Measurements from ENCODE around the gene FCGR2B.
"Not testable (repeated sequence)": the region's sequence is repeated elsewhere in the genome, so short reads cannot be mapped to it uniquely, and the experiment has no call there.

FCGR2B gene

DNA sequence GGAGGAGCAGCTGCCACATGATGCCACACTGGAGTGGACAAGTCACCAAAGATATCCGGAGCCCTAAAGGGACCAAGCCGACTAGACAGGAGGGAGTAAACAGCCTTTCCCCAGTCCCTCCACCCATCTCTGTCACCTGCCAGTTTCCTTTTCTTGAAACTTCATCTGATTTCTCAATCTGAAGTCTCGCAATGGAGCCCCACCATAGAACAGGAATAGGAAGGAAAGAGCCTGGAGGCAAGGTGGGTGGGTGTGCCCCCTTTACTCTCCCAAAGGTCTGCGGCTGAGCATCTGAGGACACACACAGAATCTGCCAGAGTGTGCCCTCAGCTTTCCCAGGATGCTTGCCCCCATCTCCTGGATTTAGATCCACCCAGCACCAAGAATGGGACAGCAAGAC is 31.9 kb upstream of the FCGR2B start, which contains the start of gene FCGR3B:
Gene FCGR3B (minus strand): TSS at position 101 of the 400 bp plus-strand sequence. CDS start 82 bp downstream, at position 19.
- Histone ChIP-seq H3K27ac (replicated peaks) (no peak within 1 kb of the TSS), H3K4me3 (replicated peaks; ENCODE audit: insufficient read depth, low read length) (no peak within 1 kb of the TSS), H3K27me3 (ENCODE audit: insufficient read depth, poor library complexity, severe bottlenecking) (no peaks in the 10 kb centered on the region)
- TF ChIP-seq GABPA (IDR thresholded peaks at IDR 0.05; ENCODE audit: low read depth) (no peak), POLR2AphosphoS5 (IDR thresholded peaks at IDR 0.05; ENCODE audit: low read depth) (no peak), SPI1 (IDR thresholded peaks at IDR 0.05; ENCODE audit: borderline replicate concordance, low read depth) (no peak)
- TF ChIP-seq, protein P1, sequence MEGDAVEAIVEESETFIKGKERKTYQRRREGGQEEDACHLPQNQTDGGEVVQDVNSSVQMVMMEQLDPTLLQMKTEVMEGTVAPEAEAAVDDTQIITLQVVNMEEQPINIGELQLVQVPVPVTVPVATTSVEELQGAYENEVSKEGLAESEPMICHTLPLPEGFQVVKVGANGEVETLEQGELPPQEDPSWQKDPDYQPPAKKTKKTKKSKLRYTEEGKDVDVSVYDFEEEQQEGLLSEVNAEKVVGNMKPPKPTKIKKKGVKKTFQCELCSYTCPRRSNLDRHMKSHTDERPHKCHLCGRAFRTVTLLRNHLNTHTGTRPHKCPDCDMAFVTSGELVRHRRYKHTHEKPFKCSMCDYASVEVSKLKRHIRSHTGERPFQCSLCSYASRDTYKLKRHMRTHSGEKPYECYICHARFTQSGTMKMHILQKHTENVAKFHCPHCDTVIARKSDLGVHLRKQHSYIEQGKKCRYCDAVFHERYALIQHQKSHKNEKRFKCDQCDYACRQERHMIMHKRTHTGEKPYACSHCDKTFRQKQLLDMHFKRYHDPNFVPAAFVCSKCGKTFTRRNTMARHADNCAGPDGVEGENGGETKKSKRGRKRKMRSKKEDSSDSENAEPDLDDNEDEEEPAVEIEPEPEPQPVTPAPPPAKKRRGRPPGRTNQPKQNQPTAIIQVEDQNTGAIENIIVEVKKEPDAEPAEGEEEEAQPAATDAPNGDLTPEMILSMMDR (IDR thresholded peaks at IDR 0.05; ENCODE audit: insufficient read depth, low read length) = no peak
- TF ChIP-seq, protein P2, sequence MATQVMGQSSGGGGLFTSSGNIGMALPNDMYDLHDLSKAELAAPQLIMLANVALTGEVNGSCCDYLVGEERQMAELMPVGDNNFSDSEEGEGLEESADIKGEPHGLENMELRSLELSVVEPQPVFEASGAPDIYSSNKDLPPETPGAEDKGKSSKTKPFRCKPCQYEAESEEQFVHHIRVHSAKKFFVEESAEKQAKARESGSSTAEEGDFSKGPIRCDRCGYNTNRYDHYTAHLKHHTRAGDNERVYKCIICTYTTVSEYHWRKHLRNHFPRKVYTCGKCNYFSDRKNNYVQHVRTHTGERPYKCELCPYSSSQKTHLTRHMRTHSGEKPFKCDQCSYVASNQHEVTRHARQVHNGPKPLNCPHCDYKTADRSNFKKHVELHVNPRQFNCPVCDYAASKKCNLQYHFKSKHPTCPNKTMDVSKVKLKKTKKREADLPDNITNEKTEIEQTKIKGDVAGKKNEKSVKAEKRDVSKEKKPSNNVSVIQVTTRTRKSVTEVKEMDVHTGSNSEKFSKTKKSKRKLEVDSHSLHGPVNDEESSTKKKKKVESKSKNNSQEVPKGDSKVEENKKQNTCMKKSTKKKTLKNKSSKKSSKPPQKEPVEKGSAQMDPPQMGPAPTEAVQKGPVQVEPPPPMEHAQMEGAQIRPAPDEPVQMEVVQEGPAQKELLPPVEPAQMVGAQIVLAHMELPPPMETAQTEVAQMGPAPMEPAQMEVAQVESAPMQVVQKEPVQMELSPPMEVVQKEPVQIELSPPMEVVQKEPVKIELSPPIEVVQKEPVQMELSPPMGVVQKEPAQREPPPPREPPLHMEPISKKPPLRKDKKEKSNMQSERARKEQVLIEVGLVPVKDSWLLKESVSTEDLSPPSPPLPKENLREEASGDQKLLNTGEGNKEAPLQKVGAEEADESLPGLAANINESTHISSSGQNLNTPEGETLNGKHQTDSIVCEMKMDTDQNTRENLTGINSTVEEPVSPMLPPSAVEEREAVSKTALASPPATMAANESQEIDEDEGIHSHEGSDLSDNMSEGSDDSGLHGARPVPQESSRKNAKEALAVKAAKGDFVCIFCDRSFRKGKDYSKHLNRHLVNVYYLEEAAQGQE (IDR thresholded peaks at IDR 0.05; ENCODE audit: insufficient replicate concordance, low read depth) = no peak
- no peak for DNase-seq (ENCODE audit: low read depth in 1 of 2, low spot score in 1 of 2)

DNA sequence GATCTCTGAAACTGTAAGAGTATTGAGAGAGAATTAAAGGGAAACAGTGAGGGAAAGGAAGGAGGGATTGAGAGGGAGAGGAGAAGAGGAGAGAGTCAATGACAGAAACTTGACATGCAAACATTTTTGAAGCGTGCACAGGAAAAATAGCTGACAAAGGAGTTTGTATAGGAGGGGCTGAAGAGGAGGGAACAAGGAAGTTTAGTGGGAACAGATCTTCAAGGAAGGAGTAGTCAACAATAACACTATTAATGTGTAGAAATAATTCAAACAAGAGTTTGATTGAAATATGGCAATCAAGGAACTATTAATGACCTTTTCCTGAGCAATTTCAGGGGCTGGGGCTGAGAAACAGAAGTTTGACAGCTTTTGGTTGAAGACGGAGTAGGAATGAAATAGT is 27.9 kb upstream of the FCGR2B start:
- H3K27ac ChIP-seq (replicated peaks) = peak overlapping the region; percentile 65
- H3K27me3 ChIP-seq (ENCODE audit: insufficient read depth, poor library complexity, severe bottlenecking); H3K4me3 ChIP-seq (replicated peaks; ENCODE audit: insufficient read depth, low read length); DNase-seq (ENCODE audit: low read depth in 1 of 2, low spot score in 1 of 2): not testable (repeated sequence)

DNA sequence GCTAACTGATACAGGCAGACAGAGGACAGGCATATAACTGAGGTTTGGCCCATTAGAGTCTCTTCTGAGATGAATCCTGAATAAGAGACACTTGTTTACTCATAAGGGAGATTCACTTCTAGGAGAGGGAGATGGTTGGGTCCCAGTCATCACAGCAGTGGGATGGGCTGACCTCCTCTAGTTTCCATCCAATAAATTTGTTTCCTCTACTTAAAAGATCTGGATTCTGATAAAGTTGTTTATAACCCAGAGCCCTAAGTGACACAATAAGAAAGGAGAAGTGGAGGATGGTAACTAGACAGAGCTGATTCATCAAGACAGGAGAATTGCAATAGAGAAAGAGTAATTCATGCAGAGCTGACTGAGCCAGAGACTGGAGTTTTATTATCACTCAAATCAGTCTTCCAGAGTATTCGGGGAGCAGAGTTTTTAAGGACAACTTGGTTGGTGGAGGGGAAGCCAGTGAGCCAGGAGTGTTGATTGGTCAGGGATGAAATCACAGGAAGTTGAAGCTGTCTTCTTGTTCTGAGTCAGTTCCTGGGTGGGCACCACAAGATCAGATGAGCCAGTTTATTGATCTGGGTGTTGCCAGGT is 26.7 kb upstream of the FCGR2B start:
- H3K4me3 ChIP-seq (replicated peaks; ENCODE audit: insufficient read depth, low read length); H3K27me3 ChIP-seq (ENCODE audit: insufficient read depth, poor library complexity, severe bottlenecking): not testable (repeated sequence)
- DNase-seq (ENCODE audit: low read depth in 1 of 2, low spot score in 1 of 2) = peak in 1 of 2 experiments; percentile 19
- H3K27ac ChIP-seq (replicated peaks) = peak overlapping the region; percentile 65
- peak; percentile 76 for TF ChIP-seq SPI1 (IDR thresholded peaks at IDR 0.05; ENCODE audit: borderline replicate concordance, low read depth)

- not testable (repeated sequence) for DNase-seq (ENCODE audit: low read depth in 1 of 2, low spot score in 1 of 2); H3K4me3 ChIP-seq (replicated peaks; ENCODE audit: insufficient read depth, low read length); H3K27me3 ChIP-seq (ENCODE audit: insufficient read depth, poor library complexity, severe bottlenecking); H3K27ac ChIP-seq (replicated peaks)
Observed at GRCh38 chr1:161636976-161637375, 26.0 kb upstream of the FCGR2B start.

DNA sequence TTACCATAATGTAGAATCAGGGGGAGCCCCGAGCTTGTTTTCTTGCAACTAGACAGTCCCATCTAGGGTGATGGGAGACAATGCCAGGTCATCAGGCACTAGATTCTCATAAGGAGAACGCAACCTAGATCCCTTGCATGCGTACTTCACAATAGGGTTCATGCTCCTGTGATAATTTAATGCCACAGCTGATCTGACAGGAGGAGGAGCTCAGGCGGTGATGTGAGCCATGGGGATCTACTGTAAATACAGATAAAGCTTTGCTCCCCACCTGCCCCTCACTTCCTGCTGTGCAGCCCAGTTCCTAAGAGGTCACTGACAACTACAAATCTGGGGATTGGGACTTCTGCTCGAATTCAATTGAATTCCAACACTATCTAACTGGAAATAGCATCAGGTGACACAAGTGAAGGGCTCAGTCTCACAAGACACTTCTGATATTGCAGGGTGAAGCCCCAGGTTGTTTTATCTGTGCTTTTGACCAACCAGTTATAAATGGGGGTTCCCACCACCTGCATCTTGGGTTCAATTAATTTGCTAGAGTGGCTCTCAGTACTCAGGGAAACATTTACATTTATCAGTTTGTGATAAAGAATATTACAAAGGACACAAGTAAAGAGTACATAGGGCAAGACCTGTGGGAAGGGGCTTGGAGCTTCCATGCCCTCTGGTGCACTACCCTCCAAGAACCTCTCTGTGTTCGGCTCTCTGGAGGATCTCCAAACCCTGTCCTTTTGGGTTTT is 24.5 kb upstream of the FCGR2B start:
- not testable (repeated sequence) for H3K27me3 ChIP-seq (ENCODE audit: insufficient read depth, poor library complexity, severe bottlenecking); DNase-seq (ENCODE audit: low read depth in 1 of 2, low spot score in 1 of 2); H3K4me3 ChIP-seq (replicated peaks; ENCODE audit: insufficient read depth, low read length); H3K27ac ChIP-seq (replicated peaks)

- H3K4me3 ChIP-seq (replicated peaks; ENCODE audit: insufficient read depth, low read length); DNase-seq (ENCODE audit: low read depth in 1 of 2, low spot score in 1 of 2); H3K27ac ChIP-seq (replicated peaks); H3K27me3 ChIP-seq (ENCODE audit: insufficient read depth, poor library complexity, severe bottlenecking): not testable (repeated sequence)
Observed at GRCh38 chr1:161639203-161639602, 23.7 kb upstream of the FCGR2B start.

GRCh38 chr1:161642697-161643096 is 20.2 kb upstream of the FCGR2B start:
- H3K27me3 ChIP-seq (ENCODE audit: insufficient read depth, poor library complexity, severe bottlenecking); H3K4me3 ChIP-seq (replicated peaks; ENCODE audit: insufficient read depth, low read length): not testable (repeated sequence)
- peak; percentile 43 for TF ChIP-seq SPI1 (IDR thresholded peaks at IDR 0.05; ENCODE audit: borderline replicate concordance, low read depth)
- TF ChIP-seq, protein P1 (IDR thresholded peaks at IDR 0.05; ENCODE audit: insufficient read depth, low read length) = peak; percentile 10
- peak overlapping the region; percentile 95 for H3K27ac ChIP-seq (replicated peaks)
- peak; percentile 47 to 49 for DNase-seq (ENCODE audit: low read depth in 1 of 2, low spot score in 1 of 2)
